AG08396 (cell line): ENCODE data around the gene EP400.
"Not testable (repeated sequence)": the region's sequence is repeated elsewhere in the genome, so short reads cannot be mapped to it uniquely, and the experiment has no call there.

ENCODE experiments used
- DNase-seq: peaks from one replicate; pipeline ENCODE4 v3.0.0; 2012; ENCODE audit warnings: low spot score, mixed read lengths

EP400 gene

GRCh38 chr12:131948713-131949430, 870 bp upstream of the EP400 start:
- DNase-seq = not testable (repeated sequence)

- peak; percentile 65 for DNase-seq
Measured at GRCh38 chr12:131950182-131950913, 606 bp downstream of the EP400 start.

GRCh38 chr12:131953810-131954209, 4.1 kb downstream of the EP400 start:
- DNase-seq = not testable (repeated sequence)

- not testable (repeated sequence) for DNase-seq
Measured at GRCh38 chr12:131954460-131954859, 4.7 kb downstream of the EP400 start.

- no peak for DNase-seq
Measured at GRCh38 chr12:131959116-131959515, 9.4 kb downstream of the EP400 start.

GRCh38 chr12:131959641-131960589, 10.2 kb downstream of the EP400 start:
- no peak for DNase-seq

GRCh38 chr12:131960590-131961325, 11.0 kb downstream of the EP400 start:
- DNase-seq = not testable (repeated sequence)

GRCh38 chr12:131961328-131961727, 11.6 kb downstream of the EP400 start:
- not testable (repeated sequence) for DNase-seq

- no peak for DNase-seq
Measured at GRCh38 chr12:131962069-131962468, 12.3 kb downstream of the EP400 start.

- no peak for DNase-seq
Measured at GRCh38 chr12:131963381-131963780, 13.6 kb downstream of the EP400 start.

GRCh38 chr12:131965073-131965472, 15.3 kb downstream of the EP400 start:
- peak; percentile 31 for DNase-seq

GRCh38 chr12:131971226-131971625, 21.5 kb downstream of the EP400 start:
- DNase-seq = no peak

- DNase-seq = no peak
Measured at GRCh38 chr12:131975228-131975627, 25.5 kb downstream of the EP400 start.

- no peak for DNase-seq
Measured at GRCh38 chr12:131979606-131980005, 29.9 kb downstream of the EP400 start.

GRCh38 chr12:131980263-131980662, 30.5 kb downstream of the EP400 start:
- DNase-seq = no peak

- DNase-seq = no peak
Measured at GRCh38 chr12:131981388-131981787, 31.6 kb downstream of the EP400 start.

GRCh38 chr12:131982041-131982440, 32.3 kb downstream of the EP400 start:
- no peak for DNase-seq

- no peak for DNase-seq
Measured at GRCh38 chr12:131983026-131983425, 33.3 kb downstream of the EP400 start.

GRCh38 chr12:131983554-131983953, 33.8 kb downstream of the EP400 start:
- DNase-seq = no peak

GRCh38 chr12:131984334-131984733, 34.6 kb downstream of the EP400 start:
- no peak for DNase-seq

GRCh38 chr12:131985510-131985875, 35.8 kb downstream of the EP400 start:
- DNase-seq = not testable (repeated sequence)

- DNase-seq = no peak
Measured at GRCh38 chr12:131986361-131986760, 36.6 kb downstream of the EP400 start.
